GM12872 (cell line): ENCODE measurements around the gene PKP4.

Experiments
- TF ChIP-seq, protein P1 (sequence below): IDR thresholded peaks from 3 replicates; pipeline ENCODE4 v1.5.1; 2011; ENCODE audit warnings: low read depth, mild to moderate bottlenecking, low read length, moderate library complexity; ENCODE audit not compliant: insufficient read depth

The PKP4 gene

GRCh38 chr2:158618891-158619490 lies 162.2 kb downstream of the PKP4 start:
- TF ChIP-seq, protein P1, sequence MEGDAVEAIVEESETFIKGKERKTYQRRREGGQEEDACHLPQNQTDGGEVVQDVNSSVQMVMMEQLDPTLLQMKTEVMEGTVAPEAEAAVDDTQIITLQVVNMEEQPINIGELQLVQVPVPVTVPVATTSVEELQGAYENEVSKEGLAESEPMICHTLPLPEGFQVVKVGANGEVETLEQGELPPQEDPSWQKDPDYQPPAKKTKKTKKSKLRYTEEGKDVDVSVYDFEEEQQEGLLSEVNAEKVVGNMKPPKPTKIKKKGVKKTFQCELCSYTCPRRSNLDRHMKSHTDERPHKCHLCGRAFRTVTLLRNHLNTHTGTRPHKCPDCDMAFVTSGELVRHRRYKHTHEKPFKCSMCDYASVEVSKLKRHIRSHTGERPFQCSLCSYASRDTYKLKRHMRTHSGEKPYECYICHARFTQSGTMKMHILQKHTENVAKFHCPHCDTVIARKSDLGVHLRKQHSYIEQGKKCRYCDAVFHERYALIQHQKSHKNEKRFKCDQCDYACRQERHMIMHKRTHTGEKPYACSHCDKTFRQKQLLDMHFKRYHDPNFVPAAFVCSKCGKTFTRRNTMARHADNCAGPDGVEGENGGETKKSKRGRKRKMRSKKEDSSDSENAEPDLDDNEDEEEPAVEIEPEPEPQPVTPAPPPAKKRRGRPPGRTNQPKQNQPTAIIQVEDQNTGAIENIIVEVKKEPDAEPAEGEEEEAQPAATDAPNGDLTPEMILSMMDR, result no peak

DNA sequence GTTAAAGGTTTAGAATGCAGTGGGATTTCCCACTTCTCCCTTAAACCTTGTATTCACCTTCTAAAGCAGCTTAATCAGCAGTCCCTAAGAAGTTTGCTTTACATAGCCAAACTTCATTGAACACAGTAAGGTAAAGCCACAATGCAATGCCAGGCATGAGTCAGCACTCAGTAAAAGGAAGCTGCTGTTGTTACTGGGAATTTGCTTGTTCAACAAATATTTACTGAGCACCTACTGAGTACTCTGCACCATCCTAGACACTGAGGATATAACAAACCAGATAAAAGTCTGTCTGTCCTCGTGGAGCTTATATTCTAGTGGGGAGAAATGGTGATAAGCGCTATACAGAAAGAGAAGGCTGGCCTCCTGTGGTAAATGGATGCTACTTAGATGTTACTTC lies 162.7 kb downstream of the PKP4 start:
- TF ChIP-seq, protein P1, result no peak

GRCh38 chr2:158620656-158621055 lies 163.9 kb downstream of the PKP4 start:
- TF ChIP-seq, protein P1, result no peak

DNA sequence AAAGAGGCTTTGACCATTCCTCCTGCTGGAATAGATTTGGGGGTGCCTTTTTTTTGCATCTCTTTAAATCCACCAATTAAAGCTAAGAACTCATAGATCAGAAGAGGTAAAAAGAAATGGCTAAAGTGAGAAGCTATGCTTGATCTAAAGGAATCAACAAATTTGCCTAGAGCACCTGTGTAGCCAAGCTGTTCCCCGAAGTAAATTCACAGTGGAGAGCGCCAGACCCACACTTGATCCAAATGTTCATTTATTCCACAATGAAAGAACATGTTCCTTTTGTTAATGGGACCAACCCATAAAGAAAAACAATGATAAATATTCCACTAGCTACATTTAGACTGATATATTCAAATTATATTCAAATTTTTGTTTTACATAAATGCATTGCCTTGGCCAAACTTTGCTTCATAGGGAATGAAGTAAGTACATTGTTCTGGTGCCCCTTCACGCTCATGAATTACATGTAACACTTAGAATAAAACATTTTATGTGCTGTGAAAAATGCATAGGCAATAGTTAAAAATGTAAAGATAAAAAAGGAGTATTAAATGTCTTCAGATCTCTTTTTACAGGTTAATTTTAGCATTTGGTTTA lies 167.4 kb downstream of the PKP4 start:
- TF ChIP-seq, protein P1, result no peak

GRCh38 chr2:158624961-158625360 lies 168.2 kb downstream of the PKP4 start:
- TF ChIP-seq, protein P1, result no peak

GRCh38 chr2:158629116-158629515 lies 172.4 kb downstream of the PKP4 start:
- TF ChIP-seq, protein P1, result no peak

GRCh38 chr2:158633261-158633660 lies 176.5 kb downstream of the PKP4 start:
- TF ChIP-seq, protein P1, result no peak
